GM12865 (cell line): ENCODE results near the gene COX6A1.

Source experiments
- DNase-seq: peaks from one replicate; pipeline ENCODE4 v3.0.0; 2010; ENCODE audit warnings: low read depth
- H3K4me3 ChIP-seq: 2 replicates; pipeline ENCODE4 v1.5.1; 2011; ENCODE audit warnings: mild to moderate bottlenecking, low read depth, low read length, control low read depth
- TF ChIP-seq, protein P1 (sequence below): IDR thresholded peaks from 2 replicates; pipeline ENCODE4 v1.5.1; 2011; ENCODE audit warnings: low read length, control low read depth, low read depth, inconsistent platforms; ENCODE audit not compliant: insufficient read depth; ENCODE audit errors: missing control alignments

Gene COX6A1

DNA sequence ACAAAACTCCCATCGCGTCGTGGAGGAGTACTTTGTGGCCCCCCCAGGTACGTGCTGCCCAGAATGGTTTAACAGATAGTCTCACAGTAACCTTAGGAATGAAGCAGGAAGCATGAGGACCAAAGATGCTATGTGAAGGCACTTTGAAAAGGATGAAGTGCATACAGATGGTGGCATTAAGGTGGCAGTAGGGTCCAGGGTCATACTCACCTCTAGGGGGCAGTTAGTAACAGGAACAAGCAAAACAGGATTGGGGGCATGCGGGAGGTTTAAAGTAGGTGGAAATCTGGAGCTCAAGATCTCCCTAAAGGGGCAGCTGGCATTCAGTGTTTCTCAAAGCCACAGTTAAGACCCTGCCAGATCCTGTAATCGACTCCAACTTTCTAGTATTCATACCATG, 19.2 kb downstream of the COX6A1 start:
- peak; percentile 45 for DNase-seq
- H3K4me3 ChIP-seq: no peak overlapping the region
- TF ChIP-seq, protein P1, sequence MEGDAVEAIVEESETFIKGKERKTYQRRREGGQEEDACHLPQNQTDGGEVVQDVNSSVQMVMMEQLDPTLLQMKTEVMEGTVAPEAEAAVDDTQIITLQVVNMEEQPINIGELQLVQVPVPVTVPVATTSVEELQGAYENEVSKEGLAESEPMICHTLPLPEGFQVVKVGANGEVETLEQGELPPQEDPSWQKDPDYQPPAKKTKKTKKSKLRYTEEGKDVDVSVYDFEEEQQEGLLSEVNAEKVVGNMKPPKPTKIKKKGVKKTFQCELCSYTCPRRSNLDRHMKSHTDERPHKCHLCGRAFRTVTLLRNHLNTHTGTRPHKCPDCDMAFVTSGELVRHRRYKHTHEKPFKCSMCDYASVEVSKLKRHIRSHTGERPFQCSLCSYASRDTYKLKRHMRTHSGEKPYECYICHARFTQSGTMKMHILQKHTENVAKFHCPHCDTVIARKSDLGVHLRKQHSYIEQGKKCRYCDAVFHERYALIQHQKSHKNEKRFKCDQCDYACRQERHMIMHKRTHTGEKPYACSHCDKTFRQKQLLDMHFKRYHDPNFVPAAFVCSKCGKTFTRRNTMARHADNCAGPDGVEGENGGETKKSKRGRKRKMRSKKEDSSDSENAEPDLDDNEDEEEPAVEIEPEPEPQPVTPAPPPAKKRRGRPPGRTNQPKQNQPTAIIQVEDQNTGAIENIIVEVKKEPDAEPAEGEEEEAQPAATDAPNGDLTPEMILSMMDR: peak; percentile 38

DNA sequence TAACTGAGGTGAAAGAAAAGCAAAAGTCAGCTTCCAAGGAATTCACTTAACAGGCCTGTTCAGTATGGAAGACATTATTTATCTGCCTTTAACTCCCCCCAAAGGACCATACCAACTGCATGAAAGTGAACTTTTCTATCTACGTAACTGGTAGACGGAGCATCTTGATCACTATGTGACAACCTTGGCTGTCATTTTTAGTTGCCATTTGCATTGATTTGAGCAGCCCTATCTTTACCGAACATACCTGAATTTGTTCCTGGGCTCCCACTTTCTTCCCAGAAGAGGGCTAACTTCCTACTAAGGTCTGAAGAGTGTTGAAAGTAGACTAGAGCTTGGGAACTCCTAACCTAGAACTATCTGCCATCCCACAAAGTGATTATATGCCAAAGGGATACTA, 22.2 kb downstream of the COX6A1 start:
- no peak overlapping the region for H3K4me3 ChIP-seq
- TF ChIP-seq, protein P1: no peak
- no peak for DNase-seq

DNA sequence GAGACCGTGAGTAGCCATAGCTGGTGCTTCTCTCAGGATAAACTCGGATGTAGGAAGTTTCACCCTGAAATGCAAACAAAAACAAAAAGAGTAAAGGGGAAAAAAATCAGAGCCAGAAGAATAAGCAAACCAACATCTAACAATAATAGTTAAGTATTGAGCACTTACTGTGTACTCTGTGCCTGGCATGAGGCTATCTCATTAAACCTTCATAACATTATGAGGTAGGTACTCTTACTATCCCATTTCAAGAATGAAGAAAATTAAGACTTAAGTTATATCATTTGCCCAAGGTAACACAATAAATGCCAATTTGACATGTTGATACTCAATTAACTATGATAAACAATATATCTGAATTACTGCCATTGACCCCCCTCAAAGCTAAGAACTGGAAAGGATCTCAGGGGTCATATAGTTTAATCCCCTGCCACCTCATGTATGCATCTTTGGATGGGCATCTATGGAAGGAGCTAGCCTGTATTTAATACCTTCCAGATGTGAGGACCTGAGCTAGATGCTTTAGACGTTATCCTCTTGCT, 24.3 kb downstream of the COX6A1 start:
- DNase-seq: no peak
- TF ChIP-seq, protein P1: no peak
- no peak overlapping the region for H3K4me3 ChIP-seq

DNA sequence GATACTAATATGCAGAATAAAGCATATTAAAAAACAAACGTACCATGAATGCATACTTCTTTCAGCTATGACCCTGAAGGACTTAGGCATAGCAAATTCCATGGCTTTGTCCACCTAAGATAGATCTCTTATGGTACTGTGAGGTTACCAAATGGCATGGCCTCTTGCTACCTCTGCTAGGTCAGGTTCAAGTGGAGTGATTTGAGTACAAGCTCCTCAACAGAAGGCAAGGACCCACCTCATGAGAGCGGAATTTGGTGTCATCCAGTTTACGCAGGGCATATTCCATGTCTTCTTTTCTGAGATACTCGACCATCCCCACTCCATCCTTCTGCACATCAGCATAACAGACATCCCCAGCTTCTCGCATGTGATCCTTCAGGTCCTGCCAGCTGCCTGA, 25.8 kb downstream of the COX6A1 start:
- no peak for DNase-seq
- H3K4me3 ChIP-seq: no peak overlapping the region
- TF ChIP-seq, protein P1: no peak

DNA sequence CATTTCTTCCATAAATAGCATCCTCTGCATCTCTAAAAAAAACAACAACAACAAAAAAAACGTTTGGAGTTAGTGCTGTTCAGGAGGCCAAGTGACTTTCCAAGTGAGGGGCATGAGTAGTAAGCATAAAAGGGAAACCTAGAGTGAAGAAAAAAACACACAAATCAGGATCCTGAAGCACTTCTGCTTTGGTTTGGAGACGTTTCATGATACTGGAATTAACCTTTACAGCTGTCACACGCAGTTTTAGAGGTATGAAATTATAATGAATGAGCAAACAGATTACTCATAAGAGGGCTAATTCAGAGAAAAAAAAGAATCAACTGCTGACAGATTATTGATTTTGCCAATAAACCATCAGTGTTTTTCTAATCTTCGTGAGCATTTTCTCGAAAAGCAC, 27.8 kb downstream of the COX6A1 start:
- H3K4me3 ChIP-seq: no peak overlapping the region
- no peak for DNase-seq
- TF ChIP-seq, protein P1: no peak

DNA sequence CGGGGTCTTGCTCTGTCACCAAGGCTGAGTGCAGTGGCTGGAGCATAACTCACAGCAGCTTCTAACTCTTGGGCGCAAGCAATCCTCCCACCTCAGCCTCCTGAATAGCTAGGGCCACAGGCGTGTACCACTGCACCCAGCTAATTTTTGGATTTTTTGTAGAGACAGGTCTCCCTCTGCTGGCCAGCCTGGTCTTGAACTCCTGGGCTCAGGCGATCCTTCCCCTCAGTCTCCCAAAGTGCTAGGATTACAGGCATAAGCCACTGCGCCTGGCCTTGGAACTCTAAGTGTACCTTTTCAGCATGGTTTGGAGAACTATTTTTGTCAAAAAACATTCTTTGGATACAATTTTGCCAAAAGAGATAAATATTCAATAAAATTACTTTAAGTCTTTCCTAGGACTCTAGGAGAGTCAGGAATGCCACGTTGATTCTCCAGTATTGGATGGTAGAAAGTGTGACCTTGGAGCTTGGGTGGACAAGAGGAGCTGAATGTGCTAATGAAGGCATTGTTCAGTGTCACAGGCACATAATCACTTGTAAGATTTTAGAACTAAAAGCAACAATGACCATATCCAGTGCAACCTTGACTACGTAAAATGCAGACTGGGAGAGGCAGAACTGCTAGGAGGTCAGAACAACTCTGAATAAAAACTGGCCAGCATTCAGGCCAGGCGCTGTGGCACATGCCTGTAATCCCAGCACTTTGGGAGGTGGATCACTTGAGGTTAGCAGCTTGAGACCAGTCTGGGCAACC, 28.8 kb downstream of the COX6A1 start:
- H3K4me3 ChIP-seq: no peak overlapping the region
- peak; percentile 51 for DNase-seq
- TF ChIP-seq, protein P1: peak; percentile 47

DNA sequence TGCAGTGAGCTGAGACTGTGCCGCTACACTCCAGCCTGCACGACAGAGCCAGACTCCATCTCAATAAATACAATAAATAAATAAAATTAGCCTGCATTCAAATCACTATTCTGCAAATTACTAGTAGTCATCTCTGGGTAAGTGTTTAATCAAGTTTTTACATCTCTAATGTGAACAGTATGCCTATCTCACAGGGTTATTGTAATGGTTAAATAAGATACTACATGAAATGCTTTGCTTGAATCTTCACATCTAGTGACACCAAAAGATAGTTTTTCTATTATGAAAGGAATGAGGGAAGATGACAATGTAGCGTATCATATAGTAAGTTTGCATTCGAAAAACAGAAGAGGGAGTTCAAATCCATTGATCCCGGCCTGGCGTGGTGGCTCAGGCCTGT, 29.5 kb downstream of the COX6A1 start:
- TF ChIP-seq, protein P1: no peak
- no peak overlapping the region for H3K4me3 ChIP-seq
- no peak for DNase-seq
